ENCODE measurements around the gene PIWIL4.

Gene PIWIL4

DNA sequence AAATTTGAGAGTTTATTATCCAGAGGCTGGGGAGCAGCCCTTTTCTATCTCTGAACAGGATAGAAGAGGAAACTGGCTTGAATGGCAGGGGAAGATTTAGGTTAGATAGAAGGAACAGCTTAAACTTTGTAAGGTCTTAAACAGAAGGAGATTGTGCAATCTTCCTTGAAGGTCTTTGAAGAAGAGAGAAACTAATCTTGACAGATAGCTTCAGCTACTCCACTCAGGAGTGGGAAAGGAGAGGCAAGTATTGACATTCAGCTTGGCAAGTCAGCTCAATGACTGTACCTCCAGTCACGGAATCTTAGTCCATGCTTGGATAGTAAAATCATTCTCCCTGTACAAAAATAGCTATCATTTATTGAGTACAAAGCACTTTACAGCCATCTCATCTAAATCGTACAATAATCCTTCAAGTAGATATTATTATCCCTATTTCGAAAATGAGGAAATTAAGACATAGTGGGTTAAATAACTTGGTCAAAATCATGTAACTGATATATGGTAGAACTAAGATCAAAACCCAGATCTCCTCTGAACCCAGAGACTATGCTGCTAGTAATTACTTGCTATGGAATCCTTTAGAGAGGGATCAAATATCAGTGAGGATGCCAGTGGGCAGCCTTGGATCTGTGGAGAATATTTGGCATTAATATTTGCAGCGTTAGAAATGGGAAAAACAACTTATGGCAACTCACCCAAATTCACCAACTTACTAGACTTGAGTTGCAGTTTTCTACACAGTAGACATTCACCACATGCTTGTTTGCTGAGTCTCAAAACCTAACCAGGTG is 40.3 kb upstream of the PIWIL4 start:
- DNase-seq (ENCODE audit: low spot score): no peak
- TF ChIP-seq, protein P1, sequence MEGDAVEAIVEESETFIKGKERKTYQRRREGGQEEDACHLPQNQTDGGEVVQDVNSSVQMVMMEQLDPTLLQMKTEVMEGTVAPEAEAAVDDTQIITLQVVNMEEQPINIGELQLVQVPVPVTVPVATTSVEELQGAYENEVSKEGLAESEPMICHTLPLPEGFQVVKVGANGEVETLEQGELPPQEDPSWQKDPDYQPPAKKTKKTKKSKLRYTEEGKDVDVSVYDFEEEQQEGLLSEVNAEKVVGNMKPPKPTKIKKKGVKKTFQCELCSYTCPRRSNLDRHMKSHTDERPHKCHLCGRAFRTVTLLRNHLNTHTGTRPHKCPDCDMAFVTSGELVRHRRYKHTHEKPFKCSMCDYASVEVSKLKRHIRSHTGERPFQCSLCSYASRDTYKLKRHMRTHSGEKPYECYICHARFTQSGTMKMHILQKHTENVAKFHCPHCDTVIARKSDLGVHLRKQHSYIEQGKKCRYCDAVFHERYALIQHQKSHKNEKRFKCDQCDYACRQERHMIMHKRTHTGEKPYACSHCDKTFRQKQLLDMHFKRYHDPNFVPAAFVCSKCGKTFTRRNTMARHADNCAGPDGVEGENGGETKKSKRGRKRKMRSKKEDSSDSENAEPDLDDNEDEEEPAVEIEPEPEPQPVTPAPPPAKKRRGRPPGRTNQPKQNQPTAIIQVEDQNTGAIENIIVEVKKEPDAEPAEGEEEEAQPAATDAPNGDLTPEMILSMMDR (IDR thresholded peaks at IDR 0.05): no peak
- Histone ChIP-seq H3K27ac (no peak overlapping the region), H3K4me3 (no peak overlapping the region)

DNA sequence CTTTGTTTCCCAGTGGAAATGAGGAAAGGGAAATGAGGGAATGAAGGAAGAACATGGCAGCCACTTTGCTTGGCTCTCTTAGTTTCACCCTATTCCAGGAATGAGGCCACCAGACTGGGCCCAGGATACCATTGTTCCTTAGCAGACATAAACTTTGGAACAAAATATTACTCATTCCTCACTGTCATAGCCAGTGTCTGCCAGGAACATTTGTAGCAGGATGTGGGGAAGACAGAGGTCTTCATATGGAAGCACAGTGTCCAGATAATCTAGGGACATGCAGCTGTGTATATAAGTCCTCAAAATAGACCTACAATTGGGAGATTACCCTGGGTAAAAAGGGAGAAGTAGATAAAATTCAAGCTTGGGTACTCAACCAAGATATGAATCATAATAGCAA is 38.6 kb upstream of the PIWIL4 start:
- DNase-seq (ENCODE audit: low spot score): no peak
- no peak overlapping the region for H3K27ac ChIP-seq
- H3K4me3 ChIP-seq: no peak overlapping the region
- TF ChIP-seq, protein P1 (IDR thresholded peaks at IDR 0.05): no peak

DNA sequence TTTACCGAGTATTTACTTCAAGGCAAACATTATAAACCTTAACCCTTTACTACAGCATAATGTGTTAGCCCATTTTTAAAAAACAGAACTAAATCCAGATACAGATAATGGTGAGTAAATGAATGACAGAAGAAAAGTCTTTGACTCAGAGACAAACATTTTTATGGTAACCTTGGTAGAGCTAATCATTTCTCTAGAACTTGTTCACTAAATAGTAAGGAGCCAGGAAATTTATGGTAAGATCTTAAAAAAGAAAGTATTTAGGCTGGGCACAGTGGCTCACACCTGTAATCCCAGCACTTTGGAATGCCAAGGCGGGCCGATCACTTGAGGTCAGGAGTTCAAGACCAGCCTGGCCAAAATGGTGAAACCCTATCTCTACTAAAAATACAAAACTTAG is 35.0 kb upstream of the PIWIL4 start:
- TF ChIP-seq, protein P1 (IDR thresholded peaks at IDR 0.05): no peak

DNA sequence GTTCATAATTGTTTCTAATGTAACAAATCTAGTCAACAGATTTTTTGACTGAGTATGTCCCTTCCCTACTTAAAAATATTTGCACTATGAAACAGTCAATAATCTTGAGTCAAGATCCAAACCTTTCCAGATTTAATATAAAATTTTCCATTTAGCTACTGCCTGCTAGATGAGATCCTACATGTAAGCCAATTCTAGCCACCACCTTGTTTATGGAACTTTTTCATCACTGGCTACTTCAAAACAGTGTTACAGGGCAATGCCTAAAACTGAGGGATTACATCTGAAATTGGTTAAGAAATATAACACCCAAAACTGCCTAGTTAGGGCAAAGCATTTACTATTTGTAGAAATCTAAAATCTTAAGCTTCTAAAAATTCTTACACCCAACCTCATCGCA is 34.0 kb upstream of the PIWIL4 start:
- H3K27ac ChIP-seq: peak overlapping the region; percentile 8 to 34
- TF ChIP-seq, protein P1 (IDR thresholded peaks at IDR 0.05): no peak
- DNase-seq (ENCODE audit: low spot score): no peak
- no peak overlapping the region for H3K4me3 ChIP-seq

More for the DNA sequence above, 35.0 kb upstream of the PIWIL4 start:
- DNase-seq (ENCODE audit: low spot score): no peak
- H3K4me3 ChIP-seq: no peak overlapping the region
- no peak overlapping the region for H3K27ac ChIP-seq

DNA sequence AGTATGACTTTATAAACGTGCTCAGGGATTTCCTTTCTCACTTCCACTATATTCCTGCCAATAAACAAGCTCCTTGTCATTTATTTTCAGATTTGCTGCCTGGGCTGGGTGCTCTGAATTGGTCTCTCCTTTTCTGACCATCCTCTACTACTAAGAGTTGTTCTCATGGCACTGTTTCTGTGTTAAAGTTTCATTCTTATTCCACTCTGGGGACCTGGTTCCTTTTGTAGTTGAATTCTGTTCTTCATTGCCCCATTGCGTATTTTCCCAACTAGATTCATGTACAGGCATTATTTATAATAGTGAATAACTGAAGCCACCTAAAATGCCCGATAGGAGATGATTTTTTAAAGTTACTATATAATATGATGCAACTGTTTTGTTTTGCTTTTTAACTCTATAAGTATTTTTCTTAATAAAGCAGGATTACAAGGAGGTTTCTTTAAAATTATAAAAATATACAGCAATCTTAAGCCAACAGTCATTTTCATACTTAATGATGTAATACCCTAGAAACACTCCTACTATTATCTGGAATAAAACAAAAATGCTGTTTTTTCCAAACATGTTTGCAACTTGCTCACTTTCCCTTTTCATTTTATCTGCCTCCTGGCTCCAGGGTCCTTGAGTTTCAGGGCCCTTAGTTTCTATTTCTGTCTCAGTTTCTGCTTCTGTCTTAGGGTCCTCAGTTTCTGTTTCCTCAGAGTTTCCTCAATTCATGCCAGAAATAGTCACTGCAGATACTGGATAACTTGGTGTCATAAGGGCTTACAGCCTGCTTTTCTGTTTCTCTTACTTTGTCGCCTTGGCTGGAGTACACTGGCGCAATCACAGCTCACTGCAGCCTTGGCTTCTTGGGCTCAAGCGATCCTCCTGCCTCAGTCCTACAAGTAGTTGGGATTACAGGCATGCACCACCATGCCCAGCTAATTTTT is 33.2 kb upstream of the PIWIL4 start:
- Histone ChIP-seq H3K27ac (peak overlapping the region; percentile 8 to 34), H3K4me3 (peak overlapping the region; percentile 13)
- DNase-seq (ENCODE audit: low spot score): no peak
- TF ChIP-seq, protein P1 (IDR thresholded peaks at IDR 0.05): no peak

DNA sequence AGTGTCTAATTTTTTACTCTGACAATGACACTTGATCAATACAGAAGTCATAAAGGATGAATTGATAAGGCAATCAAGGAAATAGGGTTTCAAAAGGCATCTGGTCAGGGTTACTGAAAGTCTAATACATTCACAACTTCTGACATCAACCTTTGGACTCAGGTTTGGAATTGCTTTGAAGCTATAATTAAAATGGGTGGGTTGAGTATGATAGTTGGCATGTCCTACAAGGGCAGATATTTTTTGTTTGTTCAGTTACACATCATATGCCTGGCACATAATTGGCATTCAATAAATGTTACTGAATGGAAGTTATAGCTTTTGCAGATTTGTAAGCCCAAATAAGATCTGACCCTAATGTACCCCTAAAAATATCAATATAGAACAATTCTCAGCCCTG is 30.8 kb upstream of the PIWIL4 start:
- DNase-seq (ENCODE audit: low spot score): no peak
- peak overlapping the region in 1 of 2 donors; percentile 24 for H3K27ac ChIP-seq
- TF ChIP-seq, protein P1 (IDR thresholded peaks at IDR 0.05): no peak
- H3K4me3 ChIP-seq: no peak overlapping the region
